Panc1 (cell line): ENCODE measurements around the gene AKIRIN2. TPM values are rescaled to one million over a fixed set of nuclear protein-coding genes. Genes with fewer than 3 reads are reported as not detected.

ENCODE experiments used
- ATAC-seq: fragments of 200-7000 bp; cut with Tn5 transposase; 2 replicates; pipeline ENCODE4 v1.9.1; 2020; ENCODE audit warnings: mild to moderate bottlenecking, moderate library complexity
- BruUV-seq: library from RNA; stranded (reverse); fragments of 400-500 nt; replicated peaks from 2 replicates; lab custom pipeline; 2021; lab: Mats Ljungman, UMichigan
- CTCF ChIA-PET: fragments of 300-600 bp; sonication (Branson Sonifier 250); formaldehyde crosslinking; loops from one replicate; lab custom pipeline; 2022; ENCODE audit warnings: antibody characterized with exemption; lab: Charles Lee
- POLR2A ChIA-PET: fragments of 300-600 bp; sonication (Branson Sonifier 250); formaldehyde crosslinking; loops from one replicate; lab custom pipeline; 2022; ENCODE audit warnings: antibody characterized with exemption; lab: Charles Lee
- DNase-seq: peaks from one replicate; pipeline ENCODE4 v3.0.0-alpha.2; 2010; ENCODE audit warnings: low read depth, low spot score
- H3K27ac ChIP-seq: 2 replicates; pipeline ENCODE4 v1.5.1; 2011; ENCODE audit warnings: mild to moderate bottlenecking, low read length, inconsistent platforms
- H3K27me3 ChIP-seq: fragments of 200-500 bp; sonication (Bioruptor generic); 2 replicates; pipeline ENCODE4 v1.6.0; 2014; ENCODE audit warnings: low read length, inconsistent platforms; ENCODE audit not compliant: control insufficient read depth, insufficient read depth
- H3K36me3 ChIP-seq: fragments of 200-500 bp; sonication (Bioruptor generic); 2 replicates; pipeline ENCODE4 v1.5.1; 2014; ENCODE audit warnings: inconsistent platforms, mild to moderate bottlenecking, low read length, moderate library complexity; ENCODE audit not compliant: control insufficient read depth, insufficient read depth
- H3K4me1 ChIP-seq: 2 replicates; pipeline ENCODE4 v1.5.1; 2011; ENCODE audit warnings: inconsistent platforms, mild to moderate bottlenecking, low read length, moderate library complexity; ENCODE audit not compliant: control insufficient read depth, insufficient read depth
- H3K4me3 ChIP-seq, 2 experiments: 2 replicates each; pipeline ENCODE4 v1.5.1; 2011 to 2012; ENCODE audit warnings: low read depth in 2 of 2, low read length in 2 of 2, mild to moderate bottlenecking in 2 of 2, inconsistent platforms in 1 of 2, moderate library complexity in 1 of 2
- H3K9me3 ChIP-seq: fragments of 200-500 bp; sonication (Bioruptor generic); 2 replicates; pipeline ENCODE4 v1.5.1; 2014; ENCODE audit warnings: low read depth, mild to moderate bottlenecking, inconsistent platforms, low read length, moderate library complexity; ENCODE audit not compliant: control insufficient read depth, insufficient read depth
- POLR2AphosphoS5 ChIP-seq: IDR thresholded peaks from 2 replicates; pipeline ENCODE4 v1.6.1; 2012; ENCODE audit warnings: mild to moderate bottlenecking, low read depth, low read length, moderate library complexity
- SIN3A ChIP-seq: IDR thresholded peaks from 2 replicates; pipeline ENCODE4 v1.6.1; 2012; ENCODE audit warnings: low read depth, mild to moderate bottlenecking, low read length, moderate library complexity, borderline replicate concordance; ENCODE audit not compliant: insufficient read depth
- TCF7L2 ChIP-seq: IDR thresholded peaks from 2 replicates; pipeline ENCODE4 v1.6.1; 2011; ENCODE audit warnings: mild to moderate bottlenecking, low read depth, low read length, inconsistent platforms
- in situ Hi-C: cut with HindIII; loops from 2 replicates; pipeline ENCODE4 v1.10.0; 2016; ENCODE audit warnings: low sequenced_read_pairs, low pct_unique_long_range_greater_than_20kb
- intact Hi-C: fragments of 100-400 bp; cut with micrococcal nuclease; formaldehyde crosslinking; loops from one replicate; pipeline ENCODE4 v1.10.0; 2022; ENCODE audit not compliant: unreplicated experiment
- total RNA-seq: library from RNA; stranded (reverse); gene quantifications from one replicate; pipeline ENCODE4 v1.2.1, GENCODE V29; 2021; ENCODE audit not compliant: unreplicated experiment
- TF ChIP-seq, protein P1 (sequence below), 2 experiments: IDR thresholded peaks; 2 replicates each; pipeline ENCODE4 v1.6.1; 2011 to 2012; ENCODE audit warnings: low read depth in 2 of 2, control low read depth in 1 of 2, low read length in 1 of 2, mild to moderate bottlenecking in 1 of 2, moderate library complexity in 1 of 2; ENCODE audit not compliant: insufficient read depth in 1 of 2
- TF ChIP-seq, protein P2 (sequence below): fragments of 450-650 bp; IDR thresholded peaks from 2 replicates; pipeline ENCODE4 v1.5.1; 2017; ENCODE audit warnings: mild to moderate bottlenecking

Gene AKIRIN2
- total RNA-seq, 1 experiment from 2014 or later, result 47.6 TPM

DNA sequence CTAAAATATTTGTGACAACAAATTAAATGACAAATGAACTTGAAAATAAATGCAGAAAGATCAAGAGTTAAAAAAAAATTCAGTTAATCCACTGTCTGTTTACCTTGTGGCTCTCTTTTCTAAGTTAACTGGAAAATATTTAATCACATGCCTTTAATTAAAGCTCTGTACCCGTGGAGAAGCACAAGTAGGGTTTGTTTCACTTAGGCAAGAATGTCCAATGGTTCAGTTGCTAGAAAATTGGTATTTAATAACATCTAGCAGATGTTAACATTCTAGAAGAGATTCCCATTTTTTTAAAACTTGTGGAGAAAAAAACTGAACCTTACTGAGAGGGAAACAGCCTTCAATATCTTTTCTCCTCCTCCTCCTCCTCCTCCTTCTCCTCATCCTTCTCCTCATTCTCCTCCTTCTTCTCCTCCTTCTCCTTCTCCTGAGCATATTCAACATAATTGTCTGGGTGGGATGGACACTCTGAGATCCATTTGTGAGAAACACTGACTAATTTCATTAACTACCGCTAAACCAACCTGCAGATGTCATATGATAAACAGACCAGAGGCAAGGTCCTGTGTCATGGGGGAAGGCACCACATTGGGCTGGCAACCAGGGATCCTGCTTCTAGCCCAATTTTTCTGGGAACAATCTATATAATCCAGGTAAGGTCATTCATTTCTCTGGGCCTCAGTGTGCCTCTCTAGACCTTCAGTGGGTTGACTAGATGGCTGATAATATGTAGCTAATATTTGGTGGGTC, 44.1 kb upstream of the AKIRIN2 start:
- no peak for DNase-seq
- no peaks in the 10 kb centered on the region for H3K4me1 ChIP-seq
- intact Hi-C loops, result no loop called here
- H3K9me3 ChIP-seq, result no peaks in the 10 kb centered on the region
- no TSS peak for BruUV-seq
- ChIA-PET POLR2A (no interaction called here), CTCF (no interaction called here)
- ATAC-seq, result no peak
- in situ Hi-C loops, result no loop called here
- no peak overlapping the region for H3K4me3 ChIP-seq
- no peaks in the 10 kb centered on the region for H3K27me3 ChIP-seq
- no peak overlapping the region for H3K27ac ChIP-seq
- no peaks in the 10 kb centered on the region for H3K36me3 ChIP-seq
- no peak for TF ChIP-seq SIN3A
- TF ChIP-seq, protein P1, sequence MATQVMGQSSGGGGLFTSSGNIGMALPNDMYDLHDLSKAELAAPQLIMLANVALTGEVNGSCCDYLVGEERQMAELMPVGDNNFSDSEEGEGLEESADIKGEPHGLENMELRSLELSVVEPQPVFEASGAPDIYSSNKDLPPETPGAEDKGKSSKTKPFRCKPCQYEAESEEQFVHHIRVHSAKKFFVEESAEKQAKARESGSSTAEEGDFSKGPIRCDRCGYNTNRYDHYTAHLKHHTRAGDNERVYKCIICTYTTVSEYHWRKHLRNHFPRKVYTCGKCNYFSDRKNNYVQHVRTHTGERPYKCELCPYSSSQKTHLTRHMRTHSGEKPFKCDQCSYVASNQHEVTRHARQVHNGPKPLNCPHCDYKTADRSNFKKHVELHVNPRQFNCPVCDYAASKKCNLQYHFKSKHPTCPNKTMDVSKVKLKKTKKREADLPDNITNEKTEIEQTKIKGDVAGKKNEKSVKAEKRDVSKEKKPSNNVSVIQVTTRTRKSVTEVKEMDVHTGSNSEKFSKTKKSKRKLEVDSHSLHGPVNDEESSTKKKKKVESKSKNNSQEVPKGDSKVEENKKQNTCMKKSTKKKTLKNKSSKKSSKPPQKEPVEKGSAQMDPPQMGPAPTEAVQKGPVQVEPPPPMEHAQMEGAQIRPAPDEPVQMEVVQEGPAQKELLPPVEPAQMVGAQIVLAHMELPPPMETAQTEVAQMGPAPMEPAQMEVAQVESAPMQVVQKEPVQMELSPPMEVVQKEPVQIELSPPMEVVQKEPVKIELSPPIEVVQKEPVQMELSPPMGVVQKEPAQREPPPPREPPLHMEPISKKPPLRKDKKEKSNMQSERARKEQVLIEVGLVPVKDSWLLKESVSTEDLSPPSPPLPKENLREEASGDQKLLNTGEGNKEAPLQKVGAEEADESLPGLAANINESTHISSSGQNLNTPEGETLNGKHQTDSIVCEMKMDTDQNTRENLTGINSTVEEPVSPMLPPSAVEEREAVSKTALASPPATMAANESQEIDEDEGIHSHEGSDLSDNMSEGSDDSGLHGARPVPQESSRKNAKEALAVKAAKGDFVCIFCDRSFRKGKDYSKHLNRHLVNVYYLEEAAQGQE (IDR thresholded peaks at IDR 0.05; ENCODE audit: insufficient read depth in 1 of 2, low read depth in 2 of 2, low read length in 1 of 2), result no peak
- TF ChIP-seq, protein P2, sequence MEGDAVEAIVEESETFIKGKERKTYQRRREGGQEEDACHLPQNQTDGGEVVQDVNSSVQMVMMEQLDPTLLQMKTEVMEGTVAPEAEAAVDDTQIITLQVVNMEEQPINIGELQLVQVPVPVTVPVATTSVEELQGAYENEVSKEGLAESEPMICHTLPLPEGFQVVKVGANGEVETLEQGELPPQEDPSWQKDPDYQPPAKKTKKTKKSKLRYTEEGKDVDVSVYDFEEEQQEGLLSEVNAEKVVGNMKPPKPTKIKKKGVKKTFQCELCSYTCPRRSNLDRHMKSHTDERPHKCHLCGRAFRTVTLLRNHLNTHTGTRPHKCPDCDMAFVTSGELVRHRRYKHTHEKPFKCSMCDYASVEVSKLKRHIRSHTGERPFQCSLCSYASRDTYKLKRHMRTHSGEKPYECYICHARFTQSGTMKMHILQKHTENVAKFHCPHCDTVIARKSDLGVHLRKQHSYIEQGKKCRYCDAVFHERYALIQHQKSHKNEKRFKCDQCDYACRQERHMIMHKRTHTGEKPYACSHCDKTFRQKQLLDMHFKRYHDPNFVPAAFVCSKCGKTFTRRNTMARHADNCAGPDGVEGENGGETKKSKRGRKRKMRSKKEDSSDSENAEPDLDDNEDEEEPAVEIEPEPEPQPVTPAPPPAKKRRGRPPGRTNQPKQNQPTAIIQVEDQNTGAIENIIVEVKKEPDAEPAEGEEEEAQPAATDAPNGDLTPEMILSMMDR, result no peak
- TF ChIP-seq TCF7L2, result no peak

DNA sequence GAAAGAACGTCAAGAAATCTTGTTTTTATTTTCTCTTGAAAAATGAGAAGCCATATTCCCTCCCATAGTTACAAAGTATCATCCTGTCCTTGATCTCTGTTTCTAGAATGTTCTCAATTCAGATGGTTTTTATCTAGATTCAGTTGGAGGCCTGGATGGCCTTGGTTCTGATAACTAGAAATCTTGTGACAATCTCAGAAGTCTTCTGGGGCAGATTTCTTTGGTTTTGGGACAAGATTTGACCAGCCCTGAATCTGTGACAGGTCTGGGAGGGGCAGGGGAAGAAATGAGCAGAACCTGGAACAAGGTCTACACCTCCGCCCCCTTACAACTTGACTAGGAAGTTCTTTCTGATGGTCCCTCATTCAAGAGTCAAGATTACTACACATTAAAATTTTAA, 41.4 kb upstream of the AKIRIN2 start:
- in situ Hi-C loops, result no loop called here
- ChIA-PET CTCF (no interaction called here), POLR2A (no interaction called here)
- Histone ChIP-seq H3K9me3 (no peaks in the 10 kb centered on the region), H3K4me1 (no peaks in the 10 kb centered on the region), H3K27me3 (no peaks in the 10 kb centered on the region), H3K27ac (no peak overlapping the region), H3K4me3 (no peak overlapping the region), H3K36me3 (no peaks in the 10 kb centered on the region)
- ATAC-seq, result no peak
- intact Hi-C loops, result no loop called here
- no peak for DNase-seq
- TF ChIP-seq, protein P1 (IDR thresholded peaks at IDR 0.05; ENCODE audit: insufficient read depth in 1 of 2, low read depth in 2 of 2, low read length in 1 of 2), result no peak
- TF ChIP-seq TCF7L2 (no peak), SIN3A (no peak), POLR2AphosphoS5 (no peak)
- TF ChIP-seq, protein P2, result no peak
- no TSS peak for BruUV-seq
